AG09319 (cell line): ENCODE data around the gene PRR16.

Experiments
- DNase-seq: peaks from one replicate; pipeline ENCODE4 v3.0.0-alpha.2; 2010; ENCODE audit warnings: low read depth; ENCODE audit errors: extremely low read depth
- TF ChIP-seq, protein P1 (sequence below): IDR thresholded peaks from 2 replicates; pipeline ENCODE4 v1.5.1; 2011; ENCODE audit warnings: low read depth, mild to moderate bottlenecking, inconsistent platforms, low read length, moderate library complexity

Gene PRR16

DNA sequence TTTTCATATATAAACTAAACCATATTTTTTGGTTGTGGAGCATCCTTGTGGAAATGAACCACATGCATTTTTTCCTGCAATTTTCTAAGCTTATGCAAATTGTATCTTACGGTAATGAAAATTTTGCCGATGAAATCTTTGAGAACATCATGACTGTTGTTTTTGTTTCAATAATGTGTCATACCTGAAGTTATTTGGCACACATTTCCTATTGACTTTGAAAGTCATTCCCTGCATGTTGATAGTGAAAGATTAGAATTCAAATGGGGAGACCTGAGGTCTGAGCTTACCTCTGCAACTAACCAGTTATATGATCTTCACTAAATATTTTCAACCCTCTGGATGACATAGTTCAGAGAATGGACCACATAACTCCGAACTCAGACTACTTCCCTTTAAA is 88.5 kb downstream of the PRR16 start:
- TF ChIP-seq, protein P1, sequence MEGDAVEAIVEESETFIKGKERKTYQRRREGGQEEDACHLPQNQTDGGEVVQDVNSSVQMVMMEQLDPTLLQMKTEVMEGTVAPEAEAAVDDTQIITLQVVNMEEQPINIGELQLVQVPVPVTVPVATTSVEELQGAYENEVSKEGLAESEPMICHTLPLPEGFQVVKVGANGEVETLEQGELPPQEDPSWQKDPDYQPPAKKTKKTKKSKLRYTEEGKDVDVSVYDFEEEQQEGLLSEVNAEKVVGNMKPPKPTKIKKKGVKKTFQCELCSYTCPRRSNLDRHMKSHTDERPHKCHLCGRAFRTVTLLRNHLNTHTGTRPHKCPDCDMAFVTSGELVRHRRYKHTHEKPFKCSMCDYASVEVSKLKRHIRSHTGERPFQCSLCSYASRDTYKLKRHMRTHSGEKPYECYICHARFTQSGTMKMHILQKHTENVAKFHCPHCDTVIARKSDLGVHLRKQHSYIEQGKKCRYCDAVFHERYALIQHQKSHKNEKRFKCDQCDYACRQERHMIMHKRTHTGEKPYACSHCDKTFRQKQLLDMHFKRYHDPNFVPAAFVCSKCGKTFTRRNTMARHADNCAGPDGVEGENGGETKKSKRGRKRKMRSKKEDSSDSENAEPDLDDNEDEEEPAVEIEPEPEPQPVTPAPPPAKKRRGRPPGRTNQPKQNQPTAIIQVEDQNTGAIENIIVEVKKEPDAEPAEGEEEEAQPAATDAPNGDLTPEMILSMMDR: no peak
- DNase-seq: no peak

DNA sequence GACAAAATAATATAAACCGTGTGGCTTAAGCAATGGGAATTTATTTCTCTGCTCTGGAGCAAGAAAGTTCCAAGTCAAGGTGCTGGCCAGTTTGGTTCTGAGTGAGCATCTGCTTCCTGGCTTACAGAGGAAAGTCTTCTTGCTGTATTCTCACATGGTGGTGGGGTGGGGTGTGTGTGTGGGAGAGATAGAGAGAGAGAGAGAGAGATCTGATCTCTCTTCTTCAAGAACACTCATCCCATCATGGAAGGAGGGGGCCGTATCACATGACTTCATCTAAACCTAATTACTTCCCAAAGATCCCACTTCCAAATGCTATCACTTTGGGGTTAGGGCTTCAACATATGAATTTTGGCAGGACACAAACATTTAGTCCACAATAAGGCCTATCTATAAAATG is 91.2 kb downstream of the PRR16 start:
- TF ChIP-seq, protein P1: no peak
- DNase-seq: no peak

DNA sequence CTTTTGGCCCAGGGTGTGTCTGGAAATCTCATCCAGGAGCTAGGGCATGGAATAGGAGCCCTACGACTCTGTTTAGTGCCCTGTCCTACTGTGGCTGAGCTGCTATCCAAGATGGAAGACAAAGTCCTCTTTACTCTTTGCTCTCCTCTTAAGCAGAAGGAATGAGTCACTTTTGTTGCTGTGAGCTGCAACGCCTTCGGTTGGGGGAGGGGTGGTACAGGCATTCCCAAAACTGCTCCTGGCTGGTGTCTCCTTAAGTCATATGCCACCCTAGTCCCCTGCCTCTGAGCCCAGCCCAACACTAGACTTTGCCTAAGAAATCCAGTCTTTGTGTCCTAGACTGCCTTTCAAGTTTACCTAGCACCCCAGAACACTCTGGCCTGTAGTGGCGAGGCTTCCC is 99.9 kb downstream of the PRR16 start:
- DNase-seq: no peak

DNA sequence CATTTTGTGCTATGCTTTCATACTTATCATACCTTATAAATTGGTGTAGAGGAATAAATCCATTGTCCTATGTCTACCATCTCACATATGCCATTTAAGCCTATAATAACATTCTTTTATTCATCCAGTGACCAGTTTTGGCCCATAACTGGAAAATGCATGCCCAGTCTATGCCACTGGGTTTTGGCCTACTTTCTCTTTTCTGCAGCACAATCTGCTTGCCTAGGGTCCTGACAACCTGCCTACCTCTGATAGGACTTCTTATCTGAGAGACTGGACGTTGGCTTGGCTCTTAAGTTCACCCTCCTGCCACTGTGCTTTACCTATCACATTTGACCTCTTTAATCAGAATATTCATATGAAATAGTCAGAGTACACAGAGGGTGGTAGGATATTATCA is 103.0 kb downstream of the PRR16 start:
- TF ChIP-seq, protein P1: no peak
- DNase-seq: no peak

More for the DNA sequence above, 99.9 kb downstream of the PRR16 start:
- TF ChIP-seq, protein P1: no peak

DNA sequence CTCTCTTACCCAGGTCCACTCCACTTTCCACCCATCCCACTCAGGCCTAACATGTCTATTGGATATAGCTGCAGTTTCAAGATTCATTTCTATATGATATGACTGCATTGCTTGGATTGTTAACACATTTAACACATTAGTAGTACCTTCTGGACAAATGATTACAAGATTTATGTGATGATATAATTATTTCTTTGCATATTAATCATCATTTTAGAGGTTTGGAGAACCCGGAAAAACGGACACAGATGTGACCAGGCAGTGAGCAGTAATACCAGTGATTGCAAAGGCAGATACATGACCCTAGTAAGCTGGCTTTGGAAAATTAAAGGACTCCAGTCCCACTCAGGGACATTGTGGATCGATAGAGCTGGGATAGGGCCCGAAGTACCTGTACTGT is 103.8 kb downstream of the PRR16 start:
- TF ChIP-seq, protein P1: no peak
- DNase-seq: no peak

DNA sequence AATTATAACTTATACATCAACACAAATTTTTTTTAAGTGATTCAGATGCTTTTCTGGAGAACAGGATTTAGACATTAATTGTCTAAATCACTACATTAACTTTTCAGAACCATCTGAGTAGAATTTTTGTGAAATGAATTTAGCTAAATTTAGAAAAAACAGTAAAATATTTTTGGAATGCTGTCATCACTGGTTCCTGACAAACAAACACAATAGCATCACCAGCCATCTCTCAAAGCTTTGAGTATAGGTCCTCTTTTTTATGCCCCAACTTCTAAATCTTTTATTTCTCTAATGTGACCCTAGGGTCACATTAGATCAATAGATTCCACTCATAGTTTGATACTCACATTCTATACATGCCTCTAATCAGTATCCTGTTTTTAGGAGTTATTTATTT is 104.6 kb downstream of the PRR16 start:
- no peak for DNase-seq
- TF ChIP-seq, protein P1: no peak

DNA sequence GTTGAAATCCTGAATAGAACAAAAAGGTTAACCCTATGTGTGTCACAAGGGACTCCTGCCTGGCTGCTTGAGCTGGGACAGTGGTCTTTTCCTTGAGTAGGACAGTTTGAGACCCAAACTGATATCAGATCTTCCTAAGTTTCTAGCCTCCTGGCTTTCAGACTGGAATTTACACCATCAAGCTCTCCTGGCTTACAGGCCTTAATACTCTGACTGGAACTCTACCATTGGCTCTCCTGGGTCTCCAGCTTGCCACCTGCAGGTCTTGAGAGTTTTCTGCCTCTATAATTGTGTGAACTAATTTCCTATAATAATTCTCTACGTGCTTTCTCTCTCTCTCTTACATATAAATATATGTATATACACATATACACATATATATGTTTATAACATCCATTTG is 112.5 kb downstream of the PRR16 start:
- TF ChIP-seq, protein P1: no peak
- no peak for DNase-seq

DNA sequence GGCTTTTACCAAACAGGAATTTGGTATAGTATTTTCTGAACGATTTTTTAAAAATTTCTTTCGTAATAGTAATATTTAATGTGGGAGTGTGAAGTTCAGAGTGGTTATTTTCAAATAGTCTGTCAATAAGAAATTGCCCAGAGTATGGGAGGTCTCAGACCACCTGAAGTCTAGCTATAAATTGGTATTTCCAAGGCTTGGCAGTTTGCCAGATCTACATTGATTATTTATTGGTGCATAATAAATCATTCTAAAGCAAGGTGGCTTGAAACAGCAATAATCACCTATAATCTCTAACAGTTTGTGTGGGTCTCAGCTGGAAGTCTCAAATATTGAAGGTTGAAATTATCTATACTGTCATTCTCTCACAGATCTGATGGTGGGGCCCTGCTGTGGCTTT is 118.5 kb downstream of the PRR16 start:
- TF ChIP-seq, protein P1: no peak
- DNase-seq: no peak
